Panc1 (cell line): ENCODE data around the gene MAP1B. TPM values are rescaled to one million over a fixed set of nuclear protein-coding genes. Genes with fewer than 3 reads are reported as not detected.

Experiments used
- ATAC-seq: fragments of 200-7000 bp; cut with Tn5 transposase; 2 replicates; pipeline ENCODE4 v1.9.1; 2020; ENCODE audit warnings: mild to moderate bottlenecking, moderate library complexity
- BruUV-seq: library from RNA; stranded (reverse); fragments of 400-500 nt; replicated peaks from 2 replicates; lab custom pipeline; 2021; lab: Mats Ljungman, UMichigan
- CTCF ChIA-PET: fragments of 300-600 bp; sonication (Branson Sonifier 250); formaldehyde crosslinking; loops from one replicate; lab custom pipeline; 2022; ENCODE audit warnings: antibody characterized with exemption; lab: Charles Lee
- POLR2A ChIA-PET: fragments of 300-600 bp; sonication (Branson Sonifier 250); formaldehyde crosslinking; loops from one replicate; lab custom pipeline; 2022; ENCODE audit warnings: antibody characterized with exemption; lab: Charles Lee
- DNase-seq: peaks from one replicate; pipeline ENCODE4 v3.0.0-alpha.2; 2010; ENCODE audit warnings: low read depth, low spot score
- H3K27ac ChIP-seq: 2 replicates; pipeline ENCODE4 v1.5.1; 2011; ENCODE audit warnings: mild to moderate bottlenecking, low read length, inconsistent platforms
- H3K27me3 ChIP-seq: fragments of 200-500 bp; sonication (Bioruptor generic); 2 replicates; pipeline ENCODE4 v1.6.0; 2014; ENCODE audit warnings: low read length, inconsistent platforms; ENCODE audit not compliant: control insufficient read depth, insufficient read depth
- H3K36me3 ChIP-seq: fragments of 200-500 bp; sonication (Bioruptor generic); 2 replicates; pipeline ENCODE4 v1.5.1; 2014; ENCODE audit warnings: inconsistent platforms, mild to moderate bottlenecking, low read length, moderate library complexity; ENCODE audit not compliant: control insufficient read depth, insufficient read depth
- H3K4me1 ChIP-seq: 2 replicates; pipeline ENCODE4 v1.5.1; 2011; ENCODE audit warnings: inconsistent platforms, mild to moderate bottlenecking, low read length, moderate library complexity; ENCODE audit not compliant: control insufficient read depth, insufficient read depth
- H3K4me3 ChIP-seq, 2 experiments: 2 replicates each; pipeline ENCODE4 v1.5.1; 2011 to 2012; ENCODE audit warnings: low read depth in 2 of 2, low read length in 2 of 2, mild to moderate bottlenecking in 2 of 2, inconsistent platforms in 1 of 2, moderate library complexity in 1 of 2
- H3K9me3 ChIP-seq: fragments of 200-500 bp; sonication (Bioruptor generic); 2 replicates; pipeline ENCODE4 v1.5.1; 2014; ENCODE audit warnings: low read depth, mild to moderate bottlenecking, inconsistent platforms, low read length, moderate library complexity; ENCODE audit not compliant: control insufficient read depth, insufficient read depth
- CTCF ChIP-seq: fragments of 450-650 bp; IDR thresholded peaks from 2 replicates; pipeline ENCODE4 v1.5.1; 2017; ENCODE audit warnings: mild to moderate bottlenecking
- POLR2AphosphoS5 ChIP-seq: IDR thresholded peaks from 2 replicates; pipeline ENCODE4 v1.6.1; 2012; ENCODE audit warnings: mild to moderate bottlenecking, low read depth, low read length, moderate library complexity
- REST ChIP-seq, 2 experiments: IDR thresholded peaks; 2 replicates each; pipeline ENCODE4 v1.6.1; 2011 to 2012; ENCODE audit warnings: low read depth in 2 of 2, control low read depth in 1 of 2, low read length in 1 of 2, mild to moderate bottlenecking in 1 of 2, moderate library complexity in 1 of 2; ENCODE audit not compliant: insufficient read depth in 1 of 2
- SIN3A ChIP-seq: IDR thresholded peaks from 2 replicates; pipeline ENCODE4 v1.6.1; 2012; ENCODE audit warnings: low read depth, mild to moderate bottlenecking, low read length, moderate library complexity, borderline replicate concordance; ENCODE audit not compliant: insufficient read depth
- TCF7L2 ChIP-seq: IDR thresholded peaks from 2 replicates; pipeline ENCODE4 v1.6.1; 2011; ENCODE audit warnings: mild to moderate bottlenecking, low read depth, low read length, inconsistent platforms
- in situ Hi-C: cut with HindIII; loops from 2 replicates; pipeline ENCODE4 v1.10.0; 2016; ENCODE audit warnings: low sequenced_read_pairs, low pct_unique_long_range_greater_than_20kb
- intact Hi-C: fragments of 100-400 bp; cut with micrococcal nuclease; formaldehyde crosslinking; loops from one replicate; pipeline ENCODE4 v1.10.0; 2022; ENCODE audit not compliant: unreplicated experiment
- total RNA-seq: library from RNA; stranded (reverse); gene quantifications from one replicate; pipeline ENCODE4 v1.2.1, GENCODE V29; 2021; ENCODE audit not compliant: unreplicated experiment

The MAP1B gene
- total RNA-seq, 1 experiment from 2014 or later: 82.3 TPM

- no TSS peak for BruUV-seq
- ChIA-PET CTCF (no interaction called here), POLR2A (no interaction called here)
- DNase-seq (no peak), ATAC-seq (no peak)
- H3K9me3 ChIP-seq: no peaks in the 10 kb centered on the region
- peaks cover 6% of the 10 kb centered on the region for H3K36me3 ChIP-seq
- intact Hi-C loops: no loop called here
- in situ Hi-C loops: no loop called here
- TF ChIP-seq TCF7L2 (no peak), CTCF (no peak), POLR2AphosphoS5 (no peak), REST (IDR thresholded peaks at IDR 0.05; ENCODE audit: insufficient read depth in 1 of 2, low read depth in 2 of 2, low read length in 1 of 2) (no peak), SIN3A (no peak)
- no peak overlapping the region for H3K4me3 ChIP-seq
- H3K4me1 ChIP-seq: no peaks in the 10 kb centered on the region
- H3K27ac ChIP-seq: no peak overlapping the region
- H3K27me3 ChIP-seq: no peaks in the 10 kb centered on the region
Measured at GRCh38 chr5:72202331-72202825, 95.1 kb downstream of the MAP1B start.

- ChIA-PET POLR2A (no interaction called here), CTCF (no interaction called here)
- Histone ChIP-seq H3K4me1 (no peaks in the 10 kb centered on the region), H3K4me3 (no peak overlapping the region), H3K36me3 (peaks cover 6% of the 10 kb centered on the region), H3K9me3 (no peaks in the 10 kb centered on the region), H3K27me3 (no peaks in the 10 kb centered on the region), H3K27ac (no peak overlapping the region)
- no peak for DNase-seq
- in situ Hi-C loops (no loop called here), intact Hi-C loops (no loop called here)
- BruUV-seq: no TSS peak
- no peak for TF ChIP-seq REST (IDR thresholded peaks at IDR 0.05; ENCODE audit: insufficient read depth in 1 of 2, low read depth in 2 of 2, low read length in 1 of 2)
- TF ChIP-seq POLR2AphosphoS5: no peak
- no peak for TF ChIP-seq CTCF
- TF ChIP-seq TCF7L2: no peak
- no peak for TF ChIP-seq SIN3A
- no peak for ATAC-seq
Measured at GRCh38 chr5:72203251-72203845, 96.1 kb downstream of the MAP1B start.
